ENCODE measurements around the gene TEAD1. TPM values are rescaled to one million over a fixed set of nuclear protein-coding genes. Genes with fewer than 3 reads are reported as not detected.
A peak's percentile ranks its signal among the peaks of the same experiment; 100 is the strongest.

Gene TEAD1
- total and polyA plus RNA-seq, 3 experiments from 2014 or later, result 0.59 to 0.89 TPM; not detected in 1

- ChIA-PET CTCF (no interaction called here), POLR2A (no interaction called here)
- Mint-ChIP-seq H3K36me3 (no peaks in the 10 kb centered on the region), H3K27ac (peak overlapping the region in 1 of 8 donors; percentile 5), H3K27me3 (peaks cover 22 to 57% of the 10 kb centered on the region in 2 donors), H3K4me1 (peaks cover 0 to 7% (median 2%) of the 10 kb centered on the region in 3 donors), H3K4me3 (no peak overlapping the region), H3K9me3 (no peaks in the 10 kb centered on the region)
- H3K27me3 ChIP-seq (ENCODE audit: insufficient read depth, low read length, poor library complexity, severe bottlenecking), result no peaks in the 10 kb centered on the region
- no peak for DNase-seq
- H3K4me1 ChIP-seq (ENCODE audit: insufficient read depth, low read length), result no peaks in the 10 kb centered on the region
- no peak overlapping the region for H3K4me3 ChIP-seq (ENCODE audit: low read length)
- no peaks in the 10 kb centered on the region for H3K9me3 ChIP-seq (ENCODE audit: low read length)
- no peak overlapping the region for H3K27ac ChIP-seq (ENCODE audit: low read depth, low read length)
- no peaks in the 10 kb centered on the region for H3K36me3 ChIP-seq (ENCODE audit: insufficient read depth, low read length)
These were observed 141.8 kb downstream of the TEAD1 start for GRCh38 chr11:12815931-12816494.

DNA sequence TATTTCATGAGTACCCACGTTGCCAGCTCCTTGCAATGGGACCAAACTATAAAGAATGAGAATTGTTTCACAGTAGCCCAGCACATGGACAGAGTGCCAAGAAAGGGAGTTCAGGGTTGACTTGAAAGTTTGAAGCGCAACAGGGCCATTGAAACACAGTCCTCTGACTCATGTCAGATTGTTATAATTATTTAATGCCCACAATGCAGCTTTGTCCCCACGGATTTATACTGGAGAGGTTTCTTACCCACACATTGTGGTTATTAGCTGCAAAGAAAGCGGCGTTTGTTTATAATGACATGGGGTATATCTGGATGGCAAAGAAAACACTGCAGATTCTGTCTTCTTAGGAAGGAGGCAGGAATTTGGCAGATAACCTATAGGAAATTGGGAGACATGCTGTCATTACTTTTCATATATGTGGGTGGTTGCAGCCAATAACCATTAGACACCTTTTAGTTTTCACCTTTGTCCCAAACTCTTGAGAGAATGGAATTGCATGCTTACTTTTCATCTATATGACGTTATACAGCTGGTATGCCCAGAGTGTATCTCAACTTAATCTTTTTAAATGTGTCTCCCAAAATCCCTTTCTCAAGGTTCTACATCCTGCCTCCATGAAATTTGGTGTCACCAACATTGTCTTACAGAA, 143.6 kb downstream of the TEAD1 start:
- Mint-ChIP-seq H3K9me3 (no peaks in the 10 kb centered on the region), H3K4me3 (no peak overlapping the region), H3K27me3 (peaks cover 19 to 56% of the 10 kb centered on the region in 2 donors), H3K27ac (no peak overlapping the region), H3K4me1 (peaks cover 0 to 7% (median 2%) of the 10 kb centered on the region in 3 donors), H3K36me3 (no peaks in the 10 kb centered on the region)
- ChIA-PET POLR2A (no interaction called here), CTCF (no interaction called here)
- no peak overlapping the region for H3K27ac ChIP-seq (ENCODE audit: low read depth, low read length)
- H3K4me1 ChIP-seq (ENCODE audit: insufficient read depth, low read length), result no peaks in the 10 kb centered on the region
- no peaks in the 10 kb centered on the region for H3K9me3 ChIP-seq (ENCODE audit: low read length)
- no peak overlapping the region for H3K4me3 ChIP-seq (ENCODE audit: low read length)
- no peaks in the 10 kb centered on the region for H3K27me3 ChIP-seq (ENCODE audit: insufficient read depth, low read length, poor library complexity, severe bottlenecking)
- no peaks in the 10 kb centered on the region for H3K36me3 ChIP-seq (ENCODE audit: insufficient read depth, low read length)
- no peak for DNase-seq

DNA sequence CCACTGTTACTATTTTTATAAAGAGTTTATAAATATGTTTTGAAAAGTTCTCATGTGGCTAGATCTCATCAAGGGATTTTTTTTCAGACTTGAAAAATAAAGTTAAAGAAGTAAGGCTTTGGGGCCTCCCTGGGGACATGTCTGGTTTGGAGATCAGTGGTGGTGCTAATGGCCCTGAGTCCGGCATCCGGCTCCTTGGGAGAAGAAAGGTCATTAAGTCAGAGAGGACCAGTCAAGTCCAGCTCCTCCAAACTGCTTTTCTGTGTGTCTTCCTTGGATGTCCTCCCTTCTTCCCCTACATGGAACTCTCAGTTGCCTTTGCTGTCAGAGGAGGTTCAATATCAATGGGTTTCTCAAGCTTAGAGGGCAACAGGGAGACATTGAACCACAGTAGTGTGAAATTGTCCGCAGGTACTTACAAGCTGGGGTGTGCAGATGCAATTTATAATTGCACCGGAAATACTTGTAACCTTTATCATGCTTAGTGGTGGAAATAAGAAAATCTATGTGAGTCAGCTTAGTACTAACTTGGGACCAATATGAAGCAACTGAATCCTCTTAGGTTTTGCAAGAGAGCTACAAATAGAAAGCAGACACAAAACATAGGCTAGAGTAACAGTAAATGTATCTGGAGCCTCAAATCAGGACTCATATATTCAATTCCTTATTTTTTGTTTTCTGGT, 144.3 kb downstream of the TEAD1 start:
- CTCF ChIA-PET, result no interaction called here

GRCh38 chr11:12822392-12823022, 148.3 kb downstream of the TEAD1 start:
- POLR2A ChIA-PET, result no interaction called here
- no peaks in the 10 kb centered on the region for H3K4me1 ChIP-seq (ENCODE audit: insufficient read depth, low read length)
- Mint-ChIP-seq H3K9me3 (no peaks in the 10 kb centered on the region), H3K27me3 (peaks cover 25 to 70% of the 10 kb centered on the region in 2 donors), H3K4me1 (no peaks in the 10 kb centered on the region), H3K4me3 (no peak overlapping the region), H3K27ac (peak overlapping the region in 1 of 8 donors; percentile 11), H3K36me3 (no peaks in the 10 kb centered on the region)
- H3K4me3 ChIP-seq (ENCODE audit: low read length), result no peak overlapping the region
- H3K27me3 ChIP-seq (ENCODE audit: insufficient read depth, low read length, poor library complexity, severe bottlenecking), result no peaks in the 10 kb centered on the region
- no peak for DNase-seq
- CTCF ChIA-PET, result no interaction called here
- no peak overlapping the region for H3K27ac ChIP-seq (ENCODE audit: low read depth, low read length)
- H3K36me3 ChIP-seq (ENCODE audit: insufficient read depth, low read length), result no peaks in the 10 kb centered on the region
- H3K9me3 ChIP-seq (ENCODE audit: low read length), result no peaks in the 10 kb centered on the region

More for the DNA sequence above, 144.3 kb downstream of the TEAD1 start:
- no peak overlapping the region for H3K27ac Mint-ChIP-seq
- H3K36me3 Mint-ChIP-seq, result no peaks in the 10 kb centered on the region
- peaks cover 19 to 58% of the 10 kb centered on the region in 2 donors for H3K27me3 Mint-ChIP-seq
- no peaks in the 10 kb centered on the region for H3K9me3 Mint-ChIP-seq
- no peak overlapping the region for H3K4me3 ChIP-seq (ENCODE audit: low read length)
- H3K27me3 ChIP-seq (ENCODE audit: insufficient read depth, low read length, poor library complexity, severe bottlenecking), result no peaks in the 10 kb centered on the region
- peaks cover 0 to 7% (median 2%) of the 10 kb centered on the region in 3 donors for H3K4me1 Mint-ChIP-seq
- H3K4me3 Mint-ChIP-seq, result no peak overlapping the region
- H3K4me1 ChIP-seq (ENCODE audit: insufficient read depth, low read length), result no peaks in the 10 kb centered on the region
- DNase-seq, result no peak
- POLR2A ChIA-PET, result no interaction called here
- no peaks in the 10 kb centered on the region for H3K36me3 ChIP-seq (ENCODE audit: insufficient read depth, low read length)
- no peaks in the 10 kb centered on the region for H3K9me3 ChIP-seq (ENCODE audit: low read length)
- no peak overlapping the region for H3K27ac ChIP-seq (ENCODE audit: low read depth, low read length)

DNA sequence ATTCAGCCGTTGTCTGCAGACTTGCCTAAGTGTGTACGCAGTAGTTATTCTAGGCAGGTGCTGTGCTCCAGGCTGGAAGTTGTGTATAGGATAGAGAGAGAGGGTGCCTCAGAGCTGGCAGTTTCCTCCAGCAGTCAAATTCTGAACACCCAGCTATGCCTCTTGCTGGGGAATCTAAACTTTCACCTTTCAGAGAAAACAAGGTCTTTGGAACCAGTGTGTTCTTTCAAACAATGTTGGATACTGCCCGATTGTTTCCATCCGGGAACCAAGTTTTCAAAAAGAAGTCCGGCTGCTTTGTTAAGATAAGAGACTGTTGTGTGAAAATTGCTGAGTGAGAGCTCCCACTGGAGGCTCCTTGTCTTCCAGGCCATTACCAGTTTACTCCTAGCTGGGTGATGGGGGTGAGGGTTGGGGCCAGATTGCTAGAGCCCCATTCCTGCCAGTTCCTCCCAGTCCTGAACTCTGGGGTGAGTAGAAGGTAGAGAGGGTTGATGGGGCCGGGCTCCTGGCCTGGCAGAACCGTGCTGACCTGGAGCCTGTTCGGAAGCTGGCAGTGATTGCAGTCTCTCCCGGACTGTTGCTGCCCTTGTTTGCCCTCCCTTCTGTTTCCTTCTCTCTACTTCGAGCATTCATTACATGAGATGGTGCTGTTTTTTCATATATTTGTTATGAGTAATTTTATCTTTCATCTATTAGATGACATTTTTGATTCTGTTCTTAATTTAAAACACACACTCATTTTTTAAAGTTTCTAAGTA, 150.2 kb downstream of the TEAD1 start:
- no peak for DNase-seq
- H3K36me3 Mint-ChIP-seq, result no peaks in the 10 kb centered on the region
- Histone ChIP-seq H3K36me3 (ENCODE audit: insufficient read depth, low read length) (no peaks in the 10 kb centered on the region), H3K4me3 (ENCODE audit: low read length) (no peak overlapping the region), H3K27me3 (ENCODE audit: insufficient read depth, low read length, poor library complexity, severe bottlenecking) (peaks cover 9% of the 10 kb centered on the region), H3K9me3 (ENCODE audit: low read length) (no peaks in the 10 kb centered on the region), H3K27ac (ENCODE audit: low read depth, low read length) (peak overlapping the region; percentile 12), H3K4me1 (ENCODE audit: insufficient read depth, low read length) (no peaks in the 10 kb centered on the region)
- H3K4me3 Mint-ChIP-seq, result no peak overlapping the region
- ChIA-PET CTCF (no interaction called here), POLR2A (no interaction called here)
- H3K9me3 Mint-ChIP-seq, result no peaks in the 10 kb centered on the region
- peaks cover 10 to 15% (median 12%) of the 10 kb centered on the region in 3 donors for H3K4me1 Mint-ChIP-seq
- peaks cover 42 to 77% of the 10 kb centered on the region in 2 donors for H3K27me3 Mint-ChIP-seq
- no peak overlapping the region for H3K27ac Mint-ChIP-seq

GRCh38 chr11:12826441-12826840, 152.2 kb downstream of the TEAD1 start:
- POLR2A ChIA-PET, result no interaction called here
- H3K4me3 Mint-ChIP-seq, result no peak overlapping the region

DNA sequence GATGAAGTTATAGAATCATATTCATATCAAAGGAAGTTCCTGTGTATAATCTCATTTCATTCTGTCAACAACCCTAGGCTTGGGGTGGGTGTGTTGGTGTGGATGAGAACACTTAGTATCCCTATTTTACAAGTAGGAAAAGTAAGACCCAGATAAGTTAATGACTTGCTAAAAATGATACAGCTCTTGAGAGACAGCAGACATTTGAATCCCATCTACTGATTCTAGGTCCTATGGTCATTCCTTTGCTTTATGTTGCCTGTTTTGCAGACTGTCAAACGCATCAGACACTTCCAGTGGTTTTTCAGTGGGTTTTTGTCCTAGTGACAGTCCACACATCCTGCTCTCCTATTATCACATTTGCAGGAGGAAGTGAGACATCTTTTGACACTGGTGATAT, 153.1 kb downstream of the TEAD1 start:
- H3K4me3 Mint-ChIP-seq, result no peak overlapping the region
- Histone ChIP-seq H3K4me1 (ENCODE audit: insufficient read depth, low read length) (no peaks in the 10 kb centered on the region), H3K27ac (ENCODE audit: low read depth, low read length) (peak overlapping the region; percentile 38), H3K9me3 (ENCODE audit: low read length) (no peaks in the 10 kb centered on the region), H3K36me3 (ENCODE audit: insufficient read depth, low read length) (no peaks in the 10 kb centered on the region), H3K4me3 (ENCODE audit: low read length) (no peak overlapping the region), H3K27me3 (ENCODE audit: insufficient read depth, low read length, poor library complexity, severe bottlenecking) (peaks cover 9% of the 10 kb centered on the region)
- H3K27ac Mint-ChIP-seq, result no peak overlapping the region
- ChIA-PET CTCF (no interaction called here), POLR2A (no interaction called here)
- H3K4me1 Mint-ChIP-seq, result peaks cover 10 to 15% (median 12%) of the 10 kb centered on the region in 3 donors
- H3K36me3 Mint-ChIP-seq, result no peaks in the 10 kb centered on the region
- no peak for DNase-seq
- H3K27me3 Mint-ChIP-seq, result peaks cover 54 to 86% of the 10 kb centered on the region in 2 donors
- H3K9me3 Mint-ChIP-seq, result no peaks in the 10 kb centered on the region

More at GRCh38 chr11:12826441-12826840, 152.2 kb downstream of the TEAD1 start:
- H3K4me3 ChIP-seq (ENCODE audit: low read length), result no peak overlapping the region
- no peak for DNase-seq
- no peaks in the 10 kb centered on the region for H3K4me1 ChIP-seq (ENCODE audit: insufficient read depth, low read length)
- Mint-ChIP-seq H3K4me1 (peaks cover 10 to 15% (median 12%) of the 10 kb centered on the region in 3 donors), H3K27ac (no peak overlapping the region), H3K27me3 (peaks cover 54 to 84% of the 10 kb centered on the region in 2 donors), H3K36me3 (no peaks in the 10 kb centered on the region), H3K9me3 (no peaks in the 10 kb centered on the region)
- peaks cover 9% of the 10 kb centered on the region for H3K27me3 ChIP-seq (ENCODE audit: insufficient read depth, low read length, poor library complexity, severe bottlenecking)
- no peaks in the 10 kb centered on the region for H3K36me3 ChIP-seq (ENCODE audit: insufficient read depth, low read length)
- H3K27ac ChIP-seq (ENCODE audit: low read depth, low read length), result no peak overlapping the region
- H3K9me3 ChIP-seq (ENCODE audit: low read length), result no peaks in the 10 kb centered on the region
- CTCF ChIA-PET, result no interaction called here
